Stimulated activated CD4-positive, alpha-beta T cell treated with anti-CD3 and anti-CD28 coated beads, Interleukin-1b, Interleukin-23, amount 100 ng/mL, for 4 hours (primary cell): ENCODE data around the gene SUPT6H.

Experiments
- DNase-seq, 2 donors: peaks; one replicate each; pipeline ENCODE4 v3.0.0-alpha.2; 2020; ENCODE audit warnings: low read depth in 2 of 2

SUPT6H gene

GRCh38 chr17:28661635-28662526, at the start of gene SUPT6H, which contains the start of gene SDF2:
Gene SUPT6H (plus strand): TSS chr17:28662205. CDS start chr17:28673402, 11,197 bp downstream.
Gene SDF2 (minus strand): TSS chr17:28661906. CDS start chr17:28661876, 30 bp downstream.
- peak; percentile 90 to 92 for DNase-seq

DNA sequence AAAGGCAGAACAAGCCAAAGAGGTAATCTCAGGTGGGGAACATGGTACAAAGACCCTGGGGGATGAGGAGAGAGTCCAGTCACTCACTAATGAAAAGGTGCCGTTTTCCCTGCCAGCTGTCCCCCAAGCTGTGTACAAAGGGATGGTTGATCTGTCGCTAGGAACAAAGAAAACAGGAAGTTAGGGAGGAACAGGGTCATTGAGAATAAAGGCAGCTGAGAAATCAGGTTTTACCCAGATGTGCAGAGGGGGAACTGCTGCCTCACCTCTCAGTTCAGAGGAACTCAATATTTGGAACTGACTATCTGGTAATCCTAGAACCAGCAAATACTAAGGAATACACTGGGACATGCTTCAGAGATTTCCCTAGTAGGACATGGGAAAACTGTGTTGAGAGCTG, 49.5 kb upstream of the SUPT6H start:
- DNase-seq: no peak

- DNase-seq: peak; percentile 13 to 23
These were observed 48.8 kb upstream of the SUPT6H start for GRCh38 chr17:28612936-28613872.

GRCh38 chr17:28613931-28614381, 48.0 kb upstream of the SUPT6H start, which contains the start of gene RSKR:
Gene RSKR (minus strand): TSS chr17:28614185. CDS start chr17:28614161, 24 bp downstream.
- no peak for DNase-seq

- DNase-seq: no peak
These were observed 46.6 kb upstream of the SUPT6H start for GRCh38 chr17:28615260-28615940.

- no peak for DNase-seq
These were observed 45.7 kb upstream of the SUPT6H start for GRCh38 chr17:28616281-28616680.

DNA sequence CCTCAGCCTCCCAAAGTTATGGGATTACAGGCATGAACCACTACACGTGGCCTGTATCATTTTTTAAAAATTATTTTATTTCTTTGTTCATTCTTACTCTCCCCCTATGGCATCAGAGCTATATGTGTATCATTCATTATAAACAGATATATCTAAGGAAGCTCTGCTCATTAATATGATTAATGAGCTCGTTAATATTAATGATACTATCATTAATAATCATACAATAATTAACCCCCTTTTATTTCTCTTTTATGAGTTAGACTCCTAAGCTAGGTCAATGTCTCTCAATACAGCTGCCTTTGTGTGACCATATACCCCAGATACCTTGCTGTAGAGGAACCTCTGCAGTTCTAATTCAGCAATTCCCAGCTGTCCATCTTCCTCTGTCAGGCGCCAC, 43.5 kb upstream of the SUPT6H start:
- DNase-seq: no peak

GRCh38 chr17:28620010-28620409, 42.0 kb upstream of the SUPT6H start:
- DNase-seq: no peak

- no peak for DNase-seq
These were observed 39.8 kb upstream of the SUPT6H start for GRCh38 chr17:28622186-28622585.

DNA sequence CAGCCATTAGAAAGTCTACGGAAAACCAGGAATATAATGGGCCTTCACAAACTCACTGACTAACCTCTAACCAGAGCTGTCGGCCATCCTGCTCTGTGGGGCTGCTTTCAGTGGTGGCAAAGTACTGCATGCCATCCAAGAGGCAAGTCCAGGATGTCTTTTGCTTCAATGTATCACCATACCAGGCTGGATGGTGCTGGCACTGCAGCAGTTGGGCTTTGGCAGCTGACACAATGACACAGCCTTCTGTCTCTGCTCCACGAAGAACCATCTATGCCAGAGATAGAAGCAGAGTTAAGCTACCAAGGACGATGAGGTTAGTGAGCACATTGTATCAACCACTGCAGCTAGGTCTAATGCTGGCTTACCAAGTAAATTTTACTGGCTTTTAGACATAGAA, 38.3 kb upstream of the SUPT6H start:
- no peak for DNase-seq

DNA sequence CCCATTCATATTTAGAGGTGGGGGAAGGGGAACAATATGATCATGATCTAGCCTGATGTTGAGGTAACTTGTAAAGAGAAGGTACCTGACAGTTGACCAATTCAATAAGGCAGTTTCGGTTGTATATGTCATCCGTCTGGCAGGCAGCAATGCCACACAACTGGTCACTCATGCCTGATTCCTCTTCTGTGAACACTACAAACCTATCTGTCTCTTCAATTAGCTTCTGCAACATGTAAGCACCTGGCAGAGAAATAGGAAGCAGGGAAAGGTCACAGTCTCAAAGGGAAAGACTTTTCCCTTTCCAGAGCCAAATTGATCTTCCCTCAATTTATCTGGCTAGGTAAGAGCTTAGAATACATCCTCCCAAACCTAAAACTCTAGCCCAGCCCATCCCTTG, 37.9 kb upstream of the SUPT6H start:
- no peak for DNase-seq

DNA sequence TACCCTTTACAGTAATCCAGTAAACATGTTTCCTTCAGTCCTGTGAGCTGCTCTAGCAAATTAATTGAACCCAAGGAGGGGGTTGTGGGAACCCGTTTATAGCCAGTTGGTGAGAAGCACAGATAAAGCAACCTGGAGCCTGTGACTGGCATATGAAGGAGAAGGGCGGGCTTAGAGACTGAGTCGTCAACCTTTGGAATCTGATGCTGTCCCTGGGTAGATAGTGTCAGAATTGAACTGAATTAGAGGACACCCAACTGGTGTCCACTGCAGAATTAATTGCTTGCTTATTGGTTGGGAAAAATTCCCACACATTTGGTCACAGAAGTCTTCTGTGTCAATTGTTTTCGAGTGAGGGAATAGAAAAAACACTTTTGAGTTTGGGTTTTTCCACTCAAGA, 35.2 kb upstream of the SUPT6H start:
- DNase-seq: no peak

- no peak for DNase-seq
These were observed 27.7 kb upstream of the SUPT6H start for GRCh38 chr17:28634206-28634865.

GRCh38 chr17:28635506-28635905, 26.5 kb upstream of the SUPT6H start:
- no peak for DNase-seq

DNA sequence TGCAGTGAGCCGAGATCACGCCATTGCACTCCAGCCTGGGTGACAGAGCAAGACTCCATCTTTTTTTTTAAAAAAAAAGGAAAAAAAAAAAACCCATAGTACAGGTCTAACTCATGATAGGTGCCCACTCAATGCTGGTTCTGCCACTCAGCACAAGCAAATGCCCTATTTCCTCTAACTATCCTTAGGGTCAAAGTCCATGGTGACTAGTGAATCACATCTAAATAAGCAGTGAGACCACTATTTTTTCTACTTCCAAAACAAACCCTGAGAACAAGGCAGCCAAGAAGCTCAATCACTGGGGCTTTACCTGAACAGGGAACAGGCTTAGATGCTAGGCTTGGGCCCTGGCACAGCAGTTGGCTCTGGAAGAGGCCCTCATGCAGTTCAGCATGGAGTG, 20.4 kb upstream of the SUPT6H start:
- no peak for DNase-seq

- DNase-seq: no peak
These were observed 17.8 kb upstream of the SUPT6H start for GRCh38 chr17:28643983-28644786.

GRCh38 chr17:28644787-28645575, 17.0 kb upstream of the SUPT6H start, which contains the start of gene BLTP2:
Gene BLTP2 (minus strand): TSS chr17:28645158. CDS start chr17:28645056, 102 bp downstream.
- DNase-seq: peak; percentile 91

DNA sequence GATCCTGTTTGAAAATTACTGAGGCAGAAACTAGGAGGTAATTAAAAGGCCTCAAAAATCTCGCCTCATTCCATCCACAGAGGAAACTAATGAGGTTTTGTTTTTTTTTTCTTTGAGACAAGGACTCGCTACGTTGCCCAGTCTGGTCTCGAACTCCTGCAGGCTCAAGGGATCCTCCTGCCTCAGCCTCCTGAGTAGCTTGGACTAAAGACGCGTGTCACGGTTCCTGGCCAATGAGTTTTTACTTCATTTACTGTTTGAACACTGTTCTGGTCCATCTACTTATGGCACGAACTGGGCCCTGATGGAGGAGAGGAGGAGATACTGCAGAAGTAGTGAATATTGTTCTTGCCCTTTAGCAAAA, 16.4 kb upstream of the SUPT6H start:
- DNase-seq: no peak

DNA sequence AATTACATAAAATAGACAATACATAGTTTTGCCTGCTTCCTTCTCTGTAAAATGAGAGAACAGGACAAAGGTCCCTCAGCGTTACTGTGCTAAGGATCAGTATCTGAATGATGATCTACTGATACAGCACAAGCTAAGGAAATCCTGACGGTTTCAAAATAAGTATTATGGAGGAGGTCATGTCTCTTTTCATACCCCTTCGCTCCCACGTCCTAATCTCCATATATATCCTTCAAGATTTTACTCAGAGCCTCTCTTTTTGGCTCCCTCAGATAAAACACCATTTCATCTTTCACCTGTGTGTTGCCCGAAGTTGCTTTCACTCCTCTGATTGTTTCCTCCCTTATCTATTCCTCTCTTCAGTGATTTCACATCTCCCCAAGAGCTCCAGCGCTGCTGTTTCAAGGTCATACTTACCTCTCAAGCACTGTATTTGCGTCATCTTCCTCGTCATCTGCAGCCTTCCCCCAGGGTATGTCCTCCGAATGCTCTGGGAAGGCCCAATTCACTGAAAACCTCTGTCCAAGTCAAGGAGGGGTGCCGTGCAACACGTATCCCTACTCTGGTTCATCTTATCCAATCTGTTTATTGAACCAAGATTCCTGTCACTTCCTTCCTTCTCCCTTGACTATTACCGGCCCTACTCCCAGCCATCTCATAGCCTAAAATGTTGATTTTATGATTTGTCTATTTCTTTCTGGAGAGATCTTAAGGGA, 15.8 kb upstream of the SUPT6H start:
- no peak for DNase-seq
